ENCODE results near the gene CNNM1. TPM values are rescaled to one million over a fixed set of nuclear protein-coding genes. Genes with fewer than 3 reads are reported as not detected.

The CNNM1 gene
- total RNA-seq, 4 donors from 2014 or later: 2.3 to 4.4 (median 4.2) TPM

DNA sequence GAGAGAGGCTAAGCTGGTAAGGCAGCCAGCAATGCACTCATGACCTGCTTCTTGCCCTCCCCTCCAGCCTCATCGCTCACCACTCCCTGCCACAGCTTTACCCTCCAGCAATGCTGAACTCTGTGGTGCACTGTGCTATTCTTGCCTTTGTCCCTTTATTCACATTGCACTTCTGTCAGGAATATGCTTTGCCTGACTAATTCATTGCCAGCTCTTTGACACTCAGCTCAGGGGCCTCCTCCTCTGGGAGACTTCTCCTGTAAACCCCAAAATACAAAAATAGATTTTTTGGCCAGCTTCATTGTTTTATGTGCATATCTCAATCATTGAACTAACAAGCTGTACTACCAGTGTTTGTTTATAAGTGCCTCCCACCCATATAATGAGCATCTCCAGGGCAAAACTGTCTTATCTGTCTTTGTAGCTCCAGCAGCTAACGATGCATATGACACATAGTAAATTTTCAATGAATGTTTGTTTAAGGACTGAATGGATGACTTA lies 8.2 kb downstream of the CNNM1 start:
- Histone ChIP-seq H3K27me3 (peaks cover 5% of the 10 kb centered on the region), H3K4me1 (peaks cover 3% of the 10 kb centered on the region), H3K36me3 (no peaks in the 10 kb centered on the region), H3K27ac (no peak overlapping the region), H3K4me3 (no peak overlapping the region), H3K9me3 (no peaks in the 10 kb centered on the region)
- no peak for DNase-seq (ENCODE audit: low spot score in 2 of 2)
- TF ChIP-seq, protein P1, sequence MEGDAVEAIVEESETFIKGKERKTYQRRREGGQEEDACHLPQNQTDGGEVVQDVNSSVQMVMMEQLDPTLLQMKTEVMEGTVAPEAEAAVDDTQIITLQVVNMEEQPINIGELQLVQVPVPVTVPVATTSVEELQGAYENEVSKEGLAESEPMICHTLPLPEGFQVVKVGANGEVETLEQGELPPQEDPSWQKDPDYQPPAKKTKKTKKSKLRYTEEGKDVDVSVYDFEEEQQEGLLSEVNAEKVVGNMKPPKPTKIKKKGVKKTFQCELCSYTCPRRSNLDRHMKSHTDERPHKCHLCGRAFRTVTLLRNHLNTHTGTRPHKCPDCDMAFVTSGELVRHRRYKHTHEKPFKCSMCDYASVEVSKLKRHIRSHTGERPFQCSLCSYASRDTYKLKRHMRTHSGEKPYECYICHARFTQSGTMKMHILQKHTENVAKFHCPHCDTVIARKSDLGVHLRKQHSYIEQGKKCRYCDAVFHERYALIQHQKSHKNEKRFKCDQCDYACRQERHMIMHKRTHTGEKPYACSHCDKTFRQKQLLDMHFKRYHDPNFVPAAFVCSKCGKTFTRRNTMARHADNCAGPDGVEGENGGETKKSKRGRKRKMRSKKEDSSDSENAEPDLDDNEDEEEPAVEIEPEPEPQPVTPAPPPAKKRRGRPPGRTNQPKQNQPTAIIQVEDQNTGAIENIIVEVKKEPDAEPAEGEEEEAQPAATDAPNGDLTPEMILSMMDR (IDR thresholded peaks at IDR 0.05): no peak
- WGBS: 44% methylated on average over 2 of the region's 2 CpGs

DNA sequence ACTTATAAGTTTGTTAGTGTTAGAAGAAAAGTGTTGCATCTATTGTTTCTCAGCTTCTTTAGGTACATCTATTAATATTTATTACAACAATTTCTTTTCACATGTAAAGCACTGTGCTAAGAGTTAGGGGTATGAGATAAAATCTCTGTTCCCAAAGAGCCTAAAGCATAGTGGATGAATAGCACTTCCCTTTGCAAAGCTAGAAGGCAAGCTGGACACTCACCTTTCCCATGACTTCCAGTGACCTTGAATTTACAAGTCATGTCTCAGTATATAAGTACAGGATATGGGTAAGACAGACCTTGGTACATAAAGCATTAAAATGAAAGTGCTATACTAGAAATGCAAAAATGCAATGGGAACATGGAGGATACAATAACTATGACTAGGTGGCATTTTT lies 8.7 kb downstream of the CNNM1 start:
- Histone ChIP-seq H3K4me3 (no peak overlapping the region), H3K27ac (no peak overlapping the region), H3K27me3 (peaks cover 2% of the 10 kb centered on the region), H3K4me1 (peaks cover 3% of the 10 kb centered on the region), H3K9me3 (no peaks in the 10 kb centered on the region), H3K36me3 (no peaks in the 10 kb centered on the region)
- no peak for TF ChIP-seq POLR2AphosphoS5 (IDR thresholded peaks at IDR 0.05)
- no peak for TF ChIP-seq EP300 (IDR thresholded peaks at IDR 0.05)
- TF ChIP-seq POLR2A (IDR thresholded peaks at IDR 0.05): no peak
- TF ChIP-seq, protein P1 (IDR thresholded peaks at IDR 0.05): no peak
- DNase-seq (ENCODE audit: low spot score in 2 of 2): no peak

DNA sequence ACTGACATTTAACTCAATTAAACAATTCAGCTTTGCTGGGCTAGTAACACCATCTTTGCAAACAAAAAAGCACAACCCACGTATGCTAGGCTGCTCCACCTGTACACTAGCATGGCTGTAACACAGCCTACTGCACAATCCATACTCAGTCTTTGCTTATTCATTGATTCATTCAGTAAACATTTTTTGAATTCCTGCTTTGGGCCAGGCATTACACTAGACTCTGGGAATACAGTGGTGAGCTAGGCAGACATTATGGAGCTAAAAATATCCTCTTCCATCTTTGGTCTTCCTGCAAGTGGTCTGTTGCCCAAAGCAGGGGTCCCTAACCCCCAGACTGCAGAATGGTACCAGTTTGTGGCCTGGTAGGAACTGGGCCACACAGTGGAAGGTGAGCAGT lies 9.9 kb downstream of the CNNM1 start:
- H3K36me3 ChIP-seq: no peaks in the 10 kb centered on the region
- H3K4me3 ChIP-seq: no peak overlapping the region
- 90% methylated on average over 1 of the region's 1 CpG for WGBS
- TF ChIP-seq POLR2A (IDR thresholded peaks at IDR 0.05): no peak
- TF ChIP-seq EP300 (IDR thresholded peaks at IDR 0.05): no peak
- TF ChIP-seq, protein P1 (IDR thresholded peaks at IDR 0.05): no peak
- no peak for TF ChIP-seq POLR2AphosphoS5 (IDR thresholded peaks at IDR 0.05)
- H3K9me3 ChIP-seq: no peaks in the 10 kb centered on the region
- no peaks in the 10 kb centered on the region for H3K27me3 ChIP-seq
- no peak for DNase-seq (ENCODE audit: low spot score in 2 of 2)
- H3K27ac ChIP-seq: no peak overlapping the region
- H3K4me1 ChIP-seq: peaks cover 3% of the 10 kb centered on the region

DNA sequence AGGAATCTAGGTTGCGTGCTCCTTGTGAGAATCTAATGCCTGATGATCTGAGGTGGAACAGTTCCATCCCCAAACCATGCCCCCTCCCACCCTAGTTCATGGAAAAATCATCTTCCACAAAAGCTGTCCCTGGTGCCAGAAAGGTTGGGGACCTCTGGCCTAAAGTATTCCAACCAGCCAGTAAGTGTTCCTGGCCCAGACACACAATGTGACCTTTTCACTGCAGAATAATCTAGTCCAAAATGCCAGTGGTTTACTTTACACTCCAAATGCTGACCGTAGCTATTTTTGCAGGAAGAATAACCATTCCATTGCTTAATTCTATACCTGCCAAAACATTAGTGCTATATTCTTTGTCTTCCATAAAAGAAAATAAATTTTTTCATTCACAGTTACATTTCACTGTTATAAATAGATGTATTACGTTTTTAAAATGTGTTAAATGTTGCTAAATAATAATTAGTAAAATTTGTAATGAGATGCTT lies 10.4 kb downstream of the CNNM1 start:
- Histone ChIP-seq H3K9me3 (no peaks in the 10 kb centered on the region), H3K27ac (no peak overlapping the region), H3K4me3 (no peak overlapping the region), H3K36me3 (no peaks in the 10 kb centered on the region), H3K27me3 (no peaks in the 10 kb centered on the region), H3K4me1 (peaks cover 3% of the 10 kb centered on the region)
- no peak for DNase-seq (ENCODE audit: low spot score in 2 of 2)
- 88% methylated on average over 3 of the region's 3 CpGs for WGBS
- TF ChIP-seq EP300 (IDR thresholded peaks at IDR 0.05): no peak
- TF ChIP-seq, protein P1 (IDR thresholded peaks at IDR 0.05): no peak
- no peak for TF ChIP-seq POLR2AphosphoS5 (IDR thresholded peaks at IDR 0.05)
- TF ChIP-seq POLR2A (IDR thresholded peaks at IDR 0.05): no peak

DNA sequence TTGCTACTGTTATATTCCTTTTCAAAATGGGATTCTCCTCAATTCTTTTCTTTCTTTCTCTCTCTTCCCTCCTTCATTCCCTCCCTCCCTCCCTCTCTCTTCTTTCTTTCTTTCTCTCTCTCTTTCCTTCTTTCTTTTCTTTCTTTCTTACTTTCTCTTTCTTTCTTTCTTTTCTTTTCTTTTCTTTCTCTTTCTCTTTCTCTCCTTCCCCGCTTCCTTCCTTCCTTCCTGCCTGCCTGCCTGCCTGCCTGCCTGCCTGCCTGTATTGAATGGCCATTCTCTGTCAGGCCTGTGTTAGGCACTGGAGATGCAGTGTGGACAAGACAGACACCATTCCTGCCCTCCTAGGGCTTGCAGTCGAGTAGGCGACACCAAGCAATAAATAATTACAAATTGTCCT lies 11.5 kb downstream of the CNNM1 start:
- 97% methylated on average over 3 of the region's 3 CpGs for WGBS

More for the DNA sequence above, 11.5 kb downstream of the CNNM1 start:
- TF ChIP-seq POLR2A (IDR thresholded peaks at IDR 0.05): no peak
- TF ChIP-seq EP300 (IDR thresholded peaks at IDR 0.05): no peak
- TF ChIP-seq, protein P1 (IDR thresholded peaks at IDR 0.05): no peak
- no peak for TF ChIP-seq POLR2AphosphoS5 (IDR thresholded peaks at IDR 0.05)
- H3K27me3 ChIP-seq: no peaks in the 10 kb centered on the region
- DNase-seq (ENCODE audit: low spot score in 2 of 2): no peak
- H3K9me3 ChIP-seq: no peaks in the 10 kb centered on the region
- H3K36me3 ChIP-seq: no peaks in the 10 kb centered on the region
- H3K4me1 ChIP-seq: peaks cover 3% of the 10 kb centered on the region
- H3K27ac ChIP-seq: no peak overlapping the region
- no peak overlapping the region for H3K4me3 ChIP-seq

All from suprapubic skin (tissue), 4 donors.